Measurements from ENCODE around the gene AKT1.

AKT1 gene

DNA sequence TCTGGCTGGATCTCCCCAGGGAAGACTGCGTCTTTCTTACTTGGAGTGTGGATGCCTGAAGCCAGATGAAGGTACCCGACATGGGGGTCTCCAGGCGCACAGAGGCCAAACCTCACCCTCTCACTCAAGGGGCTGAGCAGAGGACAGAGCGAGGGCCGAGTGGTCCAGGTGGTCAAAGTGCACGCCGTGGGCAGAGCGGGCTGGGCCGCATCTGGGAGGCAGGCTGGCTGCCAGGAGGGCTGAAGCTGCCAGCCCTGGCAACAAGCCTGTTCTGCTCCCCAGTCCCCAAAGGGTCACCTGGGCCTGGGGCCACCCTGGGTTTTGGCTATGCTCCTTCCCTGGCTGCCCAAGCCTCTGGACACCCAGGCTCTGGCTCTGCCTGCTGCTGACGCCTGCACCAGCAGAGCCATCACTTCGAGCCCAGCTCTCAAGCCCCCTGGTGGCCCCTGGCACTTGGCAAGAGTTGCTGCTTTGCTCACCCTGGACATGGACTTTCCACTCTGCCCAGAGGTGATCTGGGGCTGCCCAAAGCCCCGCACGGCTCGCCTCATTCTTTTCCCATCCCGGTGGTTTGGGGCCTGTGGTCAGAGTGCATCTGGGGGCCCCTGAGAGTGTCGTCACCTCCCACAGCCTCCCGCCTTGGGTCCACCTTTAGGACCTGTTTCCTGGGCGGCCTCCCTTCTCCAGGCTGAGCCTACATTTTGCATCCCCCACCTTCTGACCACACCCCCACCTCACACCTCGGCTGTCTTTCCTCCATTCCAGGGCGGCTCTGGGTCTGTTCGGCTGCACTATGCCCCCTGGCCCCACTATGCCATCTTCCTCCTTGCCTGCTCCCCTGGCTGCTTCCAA, 68.7 kb downstream of the AKT1 start:
- no peak overlapping the region for H3K4me2 ChIP-seq (ENCODE audit: low read length)
- no peaks in the 10 kb centered on the region for H3K36me3 ChIP-seq (ENCODE audit: control insufficient read depth, low read length)
- H3K27me3 ChIP-seq (ENCODE audit: control insufficient read depth, low read length), result peaks cover 15% of the 10 kb centered on the region
- H3F3A ChIP-seq (ENCODE audit: control insufficient read depth, insufficient read depth), result no peaks in the 10 kb centered on the region
- no peaks in the 10 kb centered on the region for H3K79me2 ChIP-seq (ENCODE audit: control insufficient read depth, low read length)
- peaks cover 11% of the 10 kb centered on the region for H3K4me1 ChIP-seq (ENCODE audit: control insufficient read depth, low read length)
- TF ChIP-seq EZH2phosphoT487 (IDR thresholded peaks at IDR 0.05; ENCODE audit: borderline replicate concordance, low read length), result no peak
- TF ChIP-seq, protein P1, sequence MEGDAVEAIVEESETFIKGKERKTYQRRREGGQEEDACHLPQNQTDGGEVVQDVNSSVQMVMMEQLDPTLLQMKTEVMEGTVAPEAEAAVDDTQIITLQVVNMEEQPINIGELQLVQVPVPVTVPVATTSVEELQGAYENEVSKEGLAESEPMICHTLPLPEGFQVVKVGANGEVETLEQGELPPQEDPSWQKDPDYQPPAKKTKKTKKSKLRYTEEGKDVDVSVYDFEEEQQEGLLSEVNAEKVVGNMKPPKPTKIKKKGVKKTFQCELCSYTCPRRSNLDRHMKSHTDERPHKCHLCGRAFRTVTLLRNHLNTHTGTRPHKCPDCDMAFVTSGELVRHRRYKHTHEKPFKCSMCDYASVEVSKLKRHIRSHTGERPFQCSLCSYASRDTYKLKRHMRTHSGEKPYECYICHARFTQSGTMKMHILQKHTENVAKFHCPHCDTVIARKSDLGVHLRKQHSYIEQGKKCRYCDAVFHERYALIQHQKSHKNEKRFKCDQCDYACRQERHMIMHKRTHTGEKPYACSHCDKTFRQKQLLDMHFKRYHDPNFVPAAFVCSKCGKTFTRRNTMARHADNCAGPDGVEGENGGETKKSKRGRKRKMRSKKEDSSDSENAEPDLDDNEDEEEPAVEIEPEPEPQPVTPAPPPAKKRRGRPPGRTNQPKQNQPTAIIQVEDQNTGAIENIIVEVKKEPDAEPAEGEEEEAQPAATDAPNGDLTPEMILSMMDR (IDR thresholded peaks at IDR 0.05; ENCODE audit: low read depth, low read length, poor library complexity, severe bottlenecking), result no peak
- H3K9me3 ChIP-seq (ENCODE audit: control insufficient read depth, insufficient read depth, low read length), result no peaks in the 10 kb centered on the region
- no peak overlapping the region for H3K4me3 ChIP-seq (ENCODE audit: low read length)
- no peaks in the 10 kb centered on the region for H3K9me2 ChIP-seq (replicated peaks; ENCODE audit: control insufficient read depth, low read length)
- H4K20me1 ChIP-seq (ENCODE audit: control insufficient read depth, insufficient read depth, low read depth, low read length), result no peaks in the 10 kb centered on the region
- H3K27ac ChIP-seq (ENCODE audit: low read depth, low read length), result no peak overlapping the region

DNA sequence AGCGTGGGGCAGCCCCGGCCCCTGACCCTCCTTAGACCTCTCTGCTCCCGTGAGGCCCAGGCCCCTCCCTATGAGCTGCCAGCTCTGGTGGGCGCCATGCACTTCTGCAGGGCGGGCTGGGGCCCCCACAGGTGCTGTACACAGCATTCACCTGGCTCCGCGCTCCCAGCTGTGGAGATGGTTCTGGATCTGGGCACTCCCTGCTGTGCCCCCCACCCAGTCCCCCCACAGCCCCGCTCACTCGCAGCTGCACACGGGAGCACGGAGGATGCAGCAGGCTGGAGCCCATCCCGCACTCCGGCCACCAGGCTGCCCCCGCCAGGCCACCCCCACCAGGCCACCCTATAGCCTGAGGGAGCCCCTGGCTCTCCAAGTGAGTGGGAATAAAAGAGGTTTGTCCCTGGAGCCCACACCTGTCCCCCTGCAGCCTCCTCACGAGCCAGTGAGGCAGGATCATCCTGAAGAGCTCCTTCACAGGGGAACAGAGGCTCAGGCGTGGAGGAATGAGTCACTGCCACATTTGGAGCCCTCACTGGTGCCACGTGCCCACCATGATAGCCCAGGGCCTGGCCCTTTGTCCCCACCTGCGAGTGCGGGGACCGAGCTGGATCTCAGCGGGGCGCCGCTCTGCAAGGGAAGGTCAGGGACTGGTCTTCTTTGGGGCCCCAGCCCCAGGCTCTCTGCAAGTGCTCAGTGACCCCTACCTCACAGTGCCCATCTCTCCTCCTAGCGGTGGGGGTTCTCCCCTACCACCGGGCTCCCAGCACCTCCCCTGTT, 69.6 kb downstream of the AKT1 start:
- Histone ChIP-seq H3F3A (ENCODE audit: control insufficient read depth, insufficient read depth) (no peaks in the 10 kb centered on the region), H3K4me3 (ENCODE audit: low read length) (no peak overlapping the region), H3K27ac (ENCODE audit: low read depth, low read length) (no peak overlapping the region), H3K27me3 (ENCODE audit: control insufficient read depth, low read length) (peaks cover 15% of the 10 kb centered on the region), H3K4me2 (ENCODE audit: low read length) (no peak overlapping the region), H3K79me2 (ENCODE audit: control insufficient read depth, low read length) (no peaks in the 10 kb centered on the region), H3K4me1 (ENCODE audit: control insufficient read depth, low read length) (peaks cover 11% of the 10 kb centered on the region), H3K36me3 (ENCODE audit: control insufficient read depth, low read length) (no peaks in the 10 kb centered on the region), H3K9me3 (ENCODE audit: control insufficient read depth, insufficient read depth, low read length) (no peaks in the 10 kb centered on the region), H3K9me2 (replicated peaks; ENCODE audit: control insufficient read depth, low read length) (no peaks in the 10 kb centered on the region), H4K20me1 (ENCODE audit: control insufficient read depth, insufficient read depth, low read depth, low read length) (no peaks in the 10 kb centered on the region)
- no peak for TF ChIP-seq EZH2phosphoT487 (IDR thresholded peaks at IDR 0.05; ENCODE audit: borderline replicate concordance, low read length)
- TF ChIP-seq, protein P1 (IDR thresholded peaks at IDR 0.05; ENCODE audit: low read depth, low read length, poor library complexity, severe bottlenecking), result no peak

DNA sequence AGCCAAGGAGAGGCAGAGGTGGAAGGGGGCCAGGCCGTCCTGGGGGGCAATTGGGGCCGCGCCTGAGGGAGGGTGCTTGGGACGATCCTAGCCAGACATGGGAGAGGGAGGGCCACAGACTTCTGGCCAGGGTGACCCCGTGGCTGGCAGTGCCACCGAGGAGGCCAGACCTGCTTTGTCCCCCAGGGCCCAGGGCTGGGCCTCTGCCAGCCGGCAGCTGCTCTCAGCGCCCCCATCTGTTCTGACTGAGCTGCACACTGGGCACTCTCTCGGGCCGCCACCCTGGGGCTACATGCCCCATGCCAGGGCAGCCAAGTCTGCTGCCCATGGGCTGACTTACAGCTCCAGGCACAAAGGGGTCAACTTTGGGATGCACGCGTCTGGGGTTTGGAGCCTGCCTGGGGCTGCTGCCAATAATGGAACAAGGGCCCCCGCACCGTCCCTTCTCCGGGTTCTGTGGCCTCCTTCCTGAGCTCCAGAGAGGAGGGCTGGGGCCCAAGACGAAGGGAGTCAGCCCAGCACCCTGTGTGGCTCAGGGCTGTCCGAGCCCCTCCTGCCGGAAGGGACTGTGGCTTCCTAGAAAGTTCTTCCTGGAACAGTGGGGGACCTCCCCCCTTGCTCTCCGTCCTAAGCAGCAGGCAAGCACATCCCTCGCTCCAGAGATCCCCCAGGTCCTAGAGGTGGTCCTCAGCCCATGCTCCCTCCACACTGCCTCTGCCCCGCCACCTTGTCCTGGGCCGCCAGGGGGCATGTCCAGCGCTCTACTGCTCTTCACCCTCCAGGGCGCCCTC, 70.4 kb downstream of the AKT1 start:
- H3K9me3 ChIP-seq (ENCODE audit: control insufficient read depth, insufficient read depth, low read length), result no peaks in the 10 kb centered on the region
- no peak overlapping the region for H3K27ac ChIP-seq (ENCODE audit: low read depth, low read length)
- no peak overlapping the region for H3K4me3 ChIP-seq (ENCODE audit: low read length)
- H4K20me1 ChIP-seq (ENCODE audit: control insufficient read depth, insufficient read depth, low read depth, low read length), result no peaks in the 10 kb centered on the region
- H3K36me3 ChIP-seq (ENCODE audit: control insufficient read depth, low read length), result no peaks in the 10 kb centered on the region
- H3K79me2 ChIP-seq (ENCODE audit: control insufficient read depth, low read length), result no peaks in the 10 kb centered on the region
- peak overlapping the region; percentile 74; the same call in 1 of the 2 replicates for H3K4me2 ChIP-seq (ENCODE audit: low read length)
- H3K9me2 ChIP-seq (replicated peaks; ENCODE audit: control insufficient read depth, low read length), result no peaks in the 10 kb centered on the region
- peaks cover 15% of the 10 kb centered on the region for H3K27me3 ChIP-seq (ENCODE audit: control insufficient read depth, low read length)
- H3K4me1 ChIP-seq (ENCODE audit: control insufficient read depth, low read length), result peaks cover 11% of the 10 kb centered on the region
- no peaks in the 10 kb centered on the region for H3F3A ChIP-seq (ENCODE audit: control insufficient read depth, insufficient read depth)
- TF ChIP-seq EZH2phosphoT487 (IDR thresholded peaks at IDR 0.05; ENCODE audit: borderline replicate concordance, low read length), result no peak
- TF ChIP-seq, protein P1 (IDR thresholded peaks at IDR 0.05; ENCODE audit: low read depth, low read length, poor library complexity, severe bottlenecking), result peak; percentile 52

All from DOHH2 (cell line).